Measurements from ENCODE around the gene GRK5. TPM values are rescaled to one million over a fixed set of nuclear protein-coding genes. Genes with fewer than 3 reads are reported as not detected.

The GRK5 gene
- total and polyA plus RNA-seq, 7 donors = 7.9 to 32.4 (median 19.8) TPM

GRCh38 chr10:119474606-119475005, 267.2 kb downstream of the GRK5 start:
- no peaks in the 10 kb centered on the region for H3K9me3 ChIP-seq
- TF ChIP-seq EP300 (IDR thresholded peaks at IDR 0.05) = no peak
- TF ChIP-seq POLR2AphosphoS5 (IDR thresholded peaks at IDR 0.05) = no peak
- no peak for TF ChIP-seq POLR2A (IDR thresholded peaks at IDR 0.05)
- TF ChIP-seq, protein P1, sequence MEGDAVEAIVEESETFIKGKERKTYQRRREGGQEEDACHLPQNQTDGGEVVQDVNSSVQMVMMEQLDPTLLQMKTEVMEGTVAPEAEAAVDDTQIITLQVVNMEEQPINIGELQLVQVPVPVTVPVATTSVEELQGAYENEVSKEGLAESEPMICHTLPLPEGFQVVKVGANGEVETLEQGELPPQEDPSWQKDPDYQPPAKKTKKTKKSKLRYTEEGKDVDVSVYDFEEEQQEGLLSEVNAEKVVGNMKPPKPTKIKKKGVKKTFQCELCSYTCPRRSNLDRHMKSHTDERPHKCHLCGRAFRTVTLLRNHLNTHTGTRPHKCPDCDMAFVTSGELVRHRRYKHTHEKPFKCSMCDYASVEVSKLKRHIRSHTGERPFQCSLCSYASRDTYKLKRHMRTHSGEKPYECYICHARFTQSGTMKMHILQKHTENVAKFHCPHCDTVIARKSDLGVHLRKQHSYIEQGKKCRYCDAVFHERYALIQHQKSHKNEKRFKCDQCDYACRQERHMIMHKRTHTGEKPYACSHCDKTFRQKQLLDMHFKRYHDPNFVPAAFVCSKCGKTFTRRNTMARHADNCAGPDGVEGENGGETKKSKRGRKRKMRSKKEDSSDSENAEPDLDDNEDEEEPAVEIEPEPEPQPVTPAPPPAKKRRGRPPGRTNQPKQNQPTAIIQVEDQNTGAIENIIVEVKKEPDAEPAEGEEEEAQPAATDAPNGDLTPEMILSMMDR (IDR thresholded peaks at IDR 0.05) = no peak
- WGBS, 2 donors = 85 to 93% methylated on average over 10 of the region's 10 CpGs
- peaks cover 0 to 12% (median 4%) of the 10 kb centered on the region in 4 donors for H3K4me1 ChIP-seq
- DNase-seq = no peak
- no peak overlapping the region for H3K4me3 ChIP-seq
- H3K36me3 ChIP-seq = no peaks in the 10 kb centered on the region
- no peaks in the 10 kb centered on the region for H3K27me3 ChIP-seq
- H3K27ac ChIP-seq = no peak overlapping the region
- intact Hi-C loops (cut with DNase I) = no loop called here

GRCh38 chr10:119477444-119477843, 270.1 kb downstream of the GRK5 start:
- Histone ChIP-seq H3K4me1 (peaks cover 0 to 22% (median 7%) of the 10 kb centered on the region in 4 donors), H3K36me3 (no peaks in the 10 kb centered on the region), H3K9me3 (no peaks in the 10 kb centered on the region), H3K27me3 (no peaks in the 10 kb centered on the region), H3K27ac (no peak overlapping the region), H3K4me3 (no peak overlapping the region)
- intact Hi-C loops (cut with DNase I) = no loop called here
- TF ChIP-seq POLR2AphosphoS5 (IDR thresholded peaks at IDR 0.05) = no peak
- no peak for TF ChIP-seq POLR2A (IDR thresholded peaks at IDR 0.05)
- no peak for TF ChIP-seq EP300 (IDR thresholded peaks at IDR 0.05)
- TF ChIP-seq, protein P1 (IDR thresholded peaks at IDR 0.05) = no peak
- DNase-seq = no peak
- 61 to 62% methylated on average over 3 of the region's 3 CpGs for WGBS, 2 donors

DNA sequence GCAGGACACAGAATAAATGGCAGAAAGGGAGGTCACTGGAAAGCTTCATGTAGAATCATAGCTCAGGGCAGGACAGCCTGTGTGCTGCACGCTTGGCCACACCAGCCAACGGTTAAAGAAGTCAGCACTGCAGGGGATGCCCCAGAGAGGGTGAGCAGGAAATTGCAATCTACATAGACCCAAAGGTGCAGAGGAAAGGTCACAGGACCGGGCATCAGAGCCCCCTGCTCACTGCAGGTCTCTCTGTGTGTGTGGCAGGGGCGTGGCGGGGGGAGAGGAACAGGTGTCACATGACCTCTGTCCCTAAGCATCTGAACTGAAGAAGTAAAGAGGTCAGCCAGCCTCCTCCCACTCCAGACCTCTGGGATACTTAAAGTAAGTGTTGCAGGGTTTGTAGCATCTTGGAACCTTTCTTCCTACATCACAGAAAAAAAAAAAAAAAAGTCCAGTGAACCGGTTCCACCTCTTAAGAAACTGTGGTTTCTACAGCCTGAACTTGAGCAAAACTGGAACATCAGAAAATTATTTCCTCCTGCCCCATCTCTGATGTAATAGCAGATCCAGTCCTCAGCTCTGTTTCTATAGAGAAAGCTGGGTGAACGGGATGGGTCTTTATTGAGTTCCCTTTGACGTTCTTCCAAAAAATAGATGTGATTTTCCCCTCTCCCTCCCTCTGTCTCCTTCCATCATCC, 270.9 kb downstream of the GRK5 start:
- intact Hi-C loops (cut with DNase I) = no loop called here
- Histone ChIP-seq H3K9me3 (no peaks in the 10 kb centered on the region), H3K4me3 (no peak overlapping the region), H3K4me1 (peaks cover 0 to 22% (median 7%) of the 10 kb centered on the region in 4 donors), H3K27me3 (no peaks in the 10 kb centered on the region), H3K27ac (peak overlapping the region in 2 of 4 donors; percentile 58 to 61), H3K36me3 (no peaks in the 10 kb centered on the region)
- DNase-seq = no peak
- TF ChIP-seq POLR2AphosphoS5 (IDR thresholded peaks at IDR 0.05) (no peak), POLR2A (IDR thresholded peaks at IDR 0.05) (no peak), EP300 (IDR thresholded peaks at IDR 0.05) (no peak)
- TF ChIP-seq, protein P1 (IDR thresholded peaks at IDR 0.05) = no peak
- 24 to 33% methylated on average over 8 of the region's 8 CpGs for WGBS, 2 donors

GRCh38 chr10:119478811-119479341, 271.5 kb downstream of the GRK5 start:
- intact Hi-C loops (cut with DNase I) = no loop called here
- H3K4me3 ChIP-seq = peak overlapping the region in 1 of 4 donors; percentile 17
- 14 to 32% methylated on average over 6 of the region's 6 CpGs for WGBS, 2 donors
- peaks cover 0 to 22% (median 7%) of the 10 kb centered on the region in 4 donors for H3K4me1 ChIP-seq
- H3K27ac ChIP-seq = peak overlapping the region in 2 of 4 donors; percentile 58 to 61
- peak; percentile 86 for DNase-seq
- no peaks in the 10 kb centered on the region for H3K36me3 ChIP-seq
- no peaks in the 10 kb centered on the region for H3K27me3 ChIP-seq
- peak in 2 of 4 donors; percentile 38 to 59 for TF ChIP-seq POLR2AphosphoS5 (IDR thresholded peaks at IDR 0.05)
- TF ChIP-seq POLR2A (IDR thresholded peaks at IDR 0.05) = no peak
- no peaks in the 10 kb centered on the region for H3K9me3 ChIP-seq

DNA sequence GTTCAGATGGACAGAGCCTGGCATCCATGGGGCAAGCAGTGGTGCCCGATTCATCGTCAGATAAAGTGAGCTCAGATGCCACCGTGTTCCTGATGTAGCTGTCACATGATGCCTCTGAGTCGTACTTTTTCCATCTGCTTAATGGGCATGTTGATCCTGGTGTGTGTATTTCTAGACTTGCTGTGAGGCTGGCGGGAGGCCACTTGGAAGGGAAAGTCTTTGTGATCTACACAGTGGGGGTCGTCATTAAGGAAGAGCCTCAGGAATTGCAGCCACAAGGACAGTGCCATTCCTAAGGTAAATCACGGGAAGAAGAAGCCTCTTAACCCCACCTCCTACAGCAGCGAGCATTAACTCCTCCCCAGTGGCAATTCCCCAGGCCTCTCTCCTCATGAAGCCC, 272.2 kb downstream of the GRK5 start:
- H3K27me3 ChIP-seq = no peaks in the 10 kb centered on the region
- no peaks in the 10 kb centered on the region for H3K36me3 ChIP-seq
- DNase-seq = no peak
- peaks cover 0 to 22% (median 7%) of the 10 kb centered on the region in 4 donors for H3K4me1 ChIP-seq
- H3K4me3 ChIP-seq = peak overlapping the region in 2 of 4 donors; percentile 8 to 17
- intact Hi-C loops (cut with DNase I) = no loop called here
- TF ChIP-seq, protein P1 (IDR thresholded peaks at IDR 0.05) = no peak
- TF ChIP-seq POLR2A (IDR thresholded peaks at IDR 0.05) (no peak), POLR2AphosphoS5 (IDR thresholded peaks at IDR 0.05) (no peak), EP300 (IDR thresholded peaks at IDR 0.05) (no peak)
- 55 to 66% methylated on average over 8 of the region's 8 CpGs for WGBS, 2 donors
- H3K9me3 ChIP-seq = no peaks in the 10 kb centered on the region
- H3K27ac ChIP-seq = peak overlapping the region in 2 of 4 donors; percentile 58 to 61

Measured in sigmoid colon (tissue), 7 donors.